OCI-LY1 (cell line): ENCODE data around the gene VPS35L.
A peak's percentile ranks its signal among the peaks of the same experiment; 100 is the strongest.

Experiments
- H2AFZ ChIP-seq: fragments of 200-600 bp; sonication (generic), shearing (Covaris generic); 2 replicates; pipeline ENCODE4 v1.6.0; 2014; ENCODE audit warnings: antibody characterized with exemption, mild to moderate bottlenecking, low read length
- H3F3A ChIP-seq: fragments of 200-600 bp; sonication (generic), shearing (Covaris generic); 2 replicates; pipeline ENCODE4 v1.6.0; 2014; ENCODE audit warnings: mild to moderate bottlenecking, antibody characterized with exemption, low read length, moderate library complexity; ENCODE audit not compliant: insufficient read depth
- H3K27ac ChIP-seq: fragments of 200-600 bp; sonication (generic); 2 replicates; pipeline ENCODE4 v1.5.1; 2014; ENCODE audit warnings: low read length, mixed run types, mild to moderate bottlenecking, low read depth; ENCODE audit not compliant: poor library complexity, severe bottlenecking
- H3K27me3 ChIP-seq: fragments of 200-600 bp; sonication (generic); 2 replicates; pipeline ENCODE4 v1.6.0; 2014; ENCODE audit warnings: antibody characterized with exemption, mild to moderate bottlenecking, low read length, moderate library complexity; ENCODE audit not compliant: insufficient read depth
- H3K36me3 ChIP-seq: fragments of 200-600 bp; sonication (generic); 2 replicates; pipeline ENCODE4 v1.6.1; 2014; ENCODE audit warnings: mild to moderate bottlenecking, antibody characterized with exemption, low read length, moderate library complexity, mixed read lengths; ENCODE audit not compliant: insufficient read depth
- H3K4me1 ChIP-seq: fragments of 200-600 bp; sonication (generic); 2 replicates; pipeline ENCODE4 v1.5.1; 2014; ENCODE audit warnings: mild to moderate bottlenecking, low read length, moderate library complexity; ENCODE audit not compliant: insufficient read depth, severe bottlenecking
- H3K4me2 ChIP-seq: fragments of 200-600 bp; sonication (generic), shearing (Covaris generic); 2 replicates; pipeline ENCODE4 v1.6.1; 2014; ENCODE audit warnings: low read length
- H3K4me3 ChIP-seq: fragments of 200-600 bp; sonication (generic); 2 replicates; pipeline ENCODE4 v1.5.1; 2014; ENCODE audit warnings: low read length, low read depth, mild to moderate bottlenecking, mixed read lengths; ENCODE audit not compliant: poor library complexity, severe bottlenecking
- H3K79me2 ChIP-seq: fragments of 200-600 bp; shearing (Covaris generic); 2 replicates; pipeline ENCODE4 v1.6.1; 2016; ENCODE audit warnings: mixed run types, low read length, mixed read lengths; ENCODE audit not compliant: insufficient read depth
- H3K9ac ChIP-seq: fragments of 200-600 bp; sonication (generic), shearing (Covaris generic); 2 replicates; pipeline ENCODE4 v1.6.1; 2014; ENCODE audit warnings: mild to moderate bottlenecking, low read length, mixed read lengths
- H3K9me2 ChIP-seq: fragments of 200-600 bp; sonication (generic), shearing (Covaris generic); 2 replicates; pipeline ENCODE4 v1.6.1; 2014; ENCODE audit warnings: low read depth, mild to moderate bottlenecking, low read length, mixed read lengths
- H3K9me3 ChIP-seq: fragments of 200-600 bp; shearing (Covaris generic); 2 replicates; pipeline ENCODE4 v1.6.1; 2014; ENCODE audit warnings: low read length, mixed read lengths
- H4K20me1 ChIP-seq: fragments of 200-600 bp; sonication (generic), shearing (Covaris generic); 2 replicates; pipeline ENCODE4 v1.6.0; 2016; ENCODE audit warnings: mild to moderate bottlenecking, low read length; ENCODE audit not compliant: insufficient read depth
- EZH2 ChIP-seq: fragments of 200-600 bp; sonication (generic), shearing (Covaris generic); IDR thresholded peaks from 2 replicates; pipeline ENCODE4 v1.8.0; 2017; ENCODE audit warnings: borderline replicate concordance, mixed run types, mild to moderate bottlenecking, antibody characterized with exemption, low read length, moderate library complexity, mixed read lengths
- TF ChIP-seq, protein P1 (sequence below): fragments of 200-600 bp; sonication (generic), shearing (Covaris generic); IDR thresholded peaks from 2 replicates; pipeline ENCODE4 v1.5.1; 2017; ENCODE audit warnings: mild to moderate bottlenecking, antibody characterized with exemption, low read length, moderate library complexity, mixed read lengths

VPS35L gene

DNA sequence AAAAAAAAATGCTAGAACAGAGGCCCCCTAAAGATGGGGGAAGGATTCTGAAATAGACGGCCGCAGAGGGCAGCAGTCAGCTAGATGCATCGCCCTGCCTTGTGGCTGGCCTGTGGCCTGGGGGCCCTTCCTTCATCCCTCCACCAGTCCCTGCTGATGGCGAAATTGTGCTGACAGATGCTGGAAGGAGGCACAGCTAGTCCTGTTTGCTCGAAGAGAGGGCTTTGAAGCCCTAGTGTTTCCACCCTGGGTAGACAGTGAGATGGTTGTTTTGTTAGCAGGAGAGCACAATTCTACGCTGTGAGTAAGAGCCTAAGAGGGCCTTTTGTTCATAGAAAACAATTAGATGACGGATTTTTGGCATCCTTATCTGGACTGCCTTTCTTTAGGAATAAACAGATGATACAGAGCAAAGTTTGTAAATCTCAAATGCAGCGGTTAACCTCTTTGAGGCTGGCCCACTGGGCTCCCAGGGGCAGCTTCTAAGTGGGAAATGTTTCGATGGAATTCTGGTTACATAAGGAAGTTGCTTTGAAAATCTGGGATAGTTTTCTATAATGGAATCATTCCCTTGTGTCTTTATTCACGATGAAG lies 23.0 kb downstream of the VPS35L start:
- Histone ChIP-seq H3K4me2 (no peak overlapping the region), H2AFZ (no peak overlapping the region), H3K4me1 (no peaks in the 10 kb centered on the region), H3K9me3 (no peaks in the 10 kb centered on the region), H3K79me2 (no peaks in the 10 kb centered on the region), H3K36me3 (peaks cover 77% of the 10 kb centered on the region), H3K4me3 (no peak overlapping the region), H3F3A (no peaks in the 10 kb centered on the region), H3K9me2 (no peaks in the 10 kb centered on the region), H3K27ac (no peak overlapping the region), H3K27me3 (no peaks in the 10 kb centered on the region), H3K9ac (no peak overlapping the region), H4K20me1 (no peaks in the 10 kb centered on the region)
- no peak for TF ChIP-seq EZH2
- TF ChIP-seq, protein P1, sequence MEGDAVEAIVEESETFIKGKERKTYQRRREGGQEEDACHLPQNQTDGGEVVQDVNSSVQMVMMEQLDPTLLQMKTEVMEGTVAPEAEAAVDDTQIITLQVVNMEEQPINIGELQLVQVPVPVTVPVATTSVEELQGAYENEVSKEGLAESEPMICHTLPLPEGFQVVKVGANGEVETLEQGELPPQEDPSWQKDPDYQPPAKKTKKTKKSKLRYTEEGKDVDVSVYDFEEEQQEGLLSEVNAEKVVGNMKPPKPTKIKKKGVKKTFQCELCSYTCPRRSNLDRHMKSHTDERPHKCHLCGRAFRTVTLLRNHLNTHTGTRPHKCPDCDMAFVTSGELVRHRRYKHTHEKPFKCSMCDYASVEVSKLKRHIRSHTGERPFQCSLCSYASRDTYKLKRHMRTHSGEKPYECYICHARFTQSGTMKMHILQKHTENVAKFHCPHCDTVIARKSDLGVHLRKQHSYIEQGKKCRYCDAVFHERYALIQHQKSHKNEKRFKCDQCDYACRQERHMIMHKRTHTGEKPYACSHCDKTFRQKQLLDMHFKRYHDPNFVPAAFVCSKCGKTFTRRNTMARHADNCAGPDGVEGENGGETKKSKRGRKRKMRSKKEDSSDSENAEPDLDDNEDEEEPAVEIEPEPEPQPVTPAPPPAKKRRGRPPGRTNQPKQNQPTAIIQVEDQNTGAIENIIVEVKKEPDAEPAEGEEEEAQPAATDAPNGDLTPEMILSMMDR = no peak

- H3K36me3 ChIP-seq = peaks cover 69% of the 10 kb centered on the region
- H3K79me2 ChIP-seq = no peaks in the 10 kb centered on the region
- no peaks in the 10 kb centered on the region for H3K9me3 ChIP-seq
- H3K4me2 ChIP-seq = no peak overlapping the region
- TF ChIP-seq EZH2 = no peak
- TF ChIP-seq, protein P1 = no peak
- H3K27ac ChIP-seq = no peak overlapping the region
- no peak overlapping the region for H2AFZ ChIP-seq
- H3F3A ChIP-seq = no peaks in the 10 kb centered on the region
- no peaks in the 10 kb centered on the region for H4K20me1 ChIP-seq
- H3K4me1 ChIP-seq = no peaks in the 10 kb centered on the region
- no peak overlapping the region for H3K4me3 ChIP-seq
- H3K9ac ChIP-seq = no peak overlapping the region
- no peaks in the 10 kb centered on the region for H3K27me3 ChIP-seq
- no peaks in the 10 kb centered on the region for H3K9me2 ChIP-seq
Observed at GRCh38 chr16:19582050-19582831, 26.7 kb downstream of the VPS35L start.

DNA sequence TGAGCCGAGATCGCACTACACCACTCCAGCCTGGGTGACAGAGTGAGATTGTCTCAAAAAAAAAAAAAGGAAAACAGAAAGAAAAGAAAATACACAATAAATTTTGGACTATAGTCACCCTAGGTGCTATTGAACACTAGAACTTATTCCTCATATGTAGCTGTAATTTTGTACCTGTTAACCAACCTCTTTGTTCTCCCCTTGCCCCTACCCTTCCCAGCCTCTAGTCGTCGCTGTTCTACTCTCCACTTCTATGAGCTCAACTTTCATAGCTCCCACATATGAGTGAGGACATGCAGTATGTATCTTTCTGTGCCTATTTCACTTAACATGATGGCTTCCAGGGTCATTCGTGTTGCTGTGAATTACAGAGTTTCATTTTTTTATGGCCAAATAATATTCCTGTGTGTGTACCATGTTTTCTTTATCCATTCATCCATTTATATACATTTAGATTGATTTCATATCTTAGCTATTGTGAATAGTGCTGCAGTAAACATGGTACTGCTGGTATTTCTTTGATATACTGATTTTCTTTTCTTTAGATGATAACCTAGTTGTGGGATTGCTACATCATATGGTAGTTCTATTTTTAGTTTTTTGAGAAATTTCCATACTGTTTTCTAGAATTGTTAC lies 28.3 kb downstream of the VPS35L start:
- no peaks in the 10 kb centered on the region for H3K4me1 ChIP-seq
- no peak overlapping the region for H3K4me3 ChIP-seq
- no peak overlapping the region for H2AFZ ChIP-seq
- no peaks in the 10 kb centered on the region for H3K27me3 ChIP-seq
- no peaks in the 10 kb centered on the region for H3K9me2 ChIP-seq
- no peak for TF ChIP-seq EZH2
- TF ChIP-seq, protein P1 = peak; percentile 90
- no peaks in the 10 kb centered on the region for H3K9me3 ChIP-seq
- peaks cover 58% of the 10 kb centered on the region for H3K36me3 ChIP-seq
- no peaks in the 10 kb centered on the region for H4K20me1 ChIP-seq
- H3K4me2 ChIP-seq = no peak overlapping the region
- no peak overlapping the region for H3K27ac ChIP-seq
- H3K79me2 ChIP-seq = no peaks in the 10 kb centered on the region
- no peak overlapping the region for H3K9ac ChIP-seq
- H3F3A ChIP-seq = no peaks in the 10 kb centered on the region
